WI38 (cell line): ENCODE data around the gene STK32A.
A peak's percentile ranks its signal among the peaks of the same experiment; 100 is the strongest.

Experiments used
- H3K4me3 ChIP-seq: 2 replicates; pipeline ENCODE4 v1.5.1; 2011; ENCODE audit warnings: low read depth, mild to moderate bottlenecking, control low read depth, low read length
- TF ChIP-seq, protein P1 (sequence below): IDR thresholded peaks from 2 replicates; pipeline ENCODE4 v1.5.1; 2012; ENCODE audit warnings: low read depth, mild to moderate bottlenecking, control low read depth, low read length

The STK32A gene

DNA sequence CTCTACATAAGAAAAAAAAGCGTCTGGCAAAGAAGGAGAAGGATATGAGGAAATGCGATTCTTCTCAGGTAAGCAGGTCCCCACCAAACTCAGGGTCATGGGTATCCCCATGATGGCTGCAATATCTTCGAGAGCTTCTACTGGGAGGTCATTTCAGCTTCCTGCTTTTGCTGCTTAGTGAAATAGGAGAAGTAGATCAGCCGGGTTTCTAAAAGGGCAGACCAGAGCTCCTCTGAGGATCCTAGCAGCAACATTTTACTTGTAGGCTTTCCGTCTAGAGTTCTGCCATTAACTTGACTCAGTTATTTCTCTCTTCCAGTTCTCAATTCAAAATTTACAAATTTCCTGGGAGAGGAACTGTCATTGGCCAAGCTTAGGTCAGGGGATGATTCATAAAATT is 140.3 kb downstream of the STK32A start:
- TF ChIP-seq, protein P1, sequence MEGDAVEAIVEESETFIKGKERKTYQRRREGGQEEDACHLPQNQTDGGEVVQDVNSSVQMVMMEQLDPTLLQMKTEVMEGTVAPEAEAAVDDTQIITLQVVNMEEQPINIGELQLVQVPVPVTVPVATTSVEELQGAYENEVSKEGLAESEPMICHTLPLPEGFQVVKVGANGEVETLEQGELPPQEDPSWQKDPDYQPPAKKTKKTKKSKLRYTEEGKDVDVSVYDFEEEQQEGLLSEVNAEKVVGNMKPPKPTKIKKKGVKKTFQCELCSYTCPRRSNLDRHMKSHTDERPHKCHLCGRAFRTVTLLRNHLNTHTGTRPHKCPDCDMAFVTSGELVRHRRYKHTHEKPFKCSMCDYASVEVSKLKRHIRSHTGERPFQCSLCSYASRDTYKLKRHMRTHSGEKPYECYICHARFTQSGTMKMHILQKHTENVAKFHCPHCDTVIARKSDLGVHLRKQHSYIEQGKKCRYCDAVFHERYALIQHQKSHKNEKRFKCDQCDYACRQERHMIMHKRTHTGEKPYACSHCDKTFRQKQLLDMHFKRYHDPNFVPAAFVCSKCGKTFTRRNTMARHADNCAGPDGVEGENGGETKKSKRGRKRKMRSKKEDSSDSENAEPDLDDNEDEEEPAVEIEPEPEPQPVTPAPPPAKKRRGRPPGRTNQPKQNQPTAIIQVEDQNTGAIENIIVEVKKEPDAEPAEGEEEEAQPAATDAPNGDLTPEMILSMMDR: no peak
- H3K4me3 ChIP-seq: no peak overlapping the region

DNA sequence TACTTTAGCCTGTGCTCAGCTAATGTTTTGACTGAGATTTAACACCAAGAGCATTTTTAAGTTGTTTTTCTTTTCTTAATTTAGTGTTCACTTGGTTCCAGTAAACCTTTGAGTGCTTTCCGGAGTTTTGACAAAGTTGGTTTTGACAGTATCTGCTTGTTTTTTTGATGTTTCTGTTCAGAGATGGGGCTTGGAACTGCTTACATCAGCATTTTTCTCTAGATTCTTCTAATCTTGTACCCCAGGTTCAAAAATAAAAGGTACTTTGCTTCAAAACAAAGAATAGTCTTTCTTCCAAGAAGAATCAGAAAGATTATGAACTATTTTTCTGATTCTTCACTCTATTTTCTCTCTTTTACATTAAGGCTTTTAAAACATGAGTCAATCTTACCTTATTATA is 142.9 kb downstream of the STK32A start:
- H3K4me3 ChIP-seq: no peak overlapping the region
- TF ChIP-seq, protein P1: no peak

DNA sequence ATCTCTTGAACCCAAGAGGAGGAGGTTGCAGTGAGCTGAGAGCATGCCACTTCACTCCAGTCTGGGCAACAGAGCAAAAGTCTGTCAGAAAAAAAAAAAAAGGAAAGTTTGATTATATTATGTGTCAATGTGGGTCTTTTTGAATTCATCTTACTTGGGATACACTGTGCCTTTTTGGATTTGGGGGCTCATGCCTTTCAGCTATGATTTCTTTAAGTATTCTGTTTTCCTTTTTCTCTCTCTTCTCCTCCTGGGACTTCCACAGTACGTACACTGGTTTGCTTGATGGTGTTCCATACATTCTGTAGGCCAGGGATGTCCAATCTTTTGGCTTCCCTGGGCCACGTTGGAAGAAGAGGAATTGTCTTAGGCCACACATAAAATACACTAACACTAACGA is 146.7 kb downstream of the STK32A start:
- H3K4me3 ChIP-seq: no peak overlapping the region
- TF ChIP-seq, protein P1: no peak

DNA sequence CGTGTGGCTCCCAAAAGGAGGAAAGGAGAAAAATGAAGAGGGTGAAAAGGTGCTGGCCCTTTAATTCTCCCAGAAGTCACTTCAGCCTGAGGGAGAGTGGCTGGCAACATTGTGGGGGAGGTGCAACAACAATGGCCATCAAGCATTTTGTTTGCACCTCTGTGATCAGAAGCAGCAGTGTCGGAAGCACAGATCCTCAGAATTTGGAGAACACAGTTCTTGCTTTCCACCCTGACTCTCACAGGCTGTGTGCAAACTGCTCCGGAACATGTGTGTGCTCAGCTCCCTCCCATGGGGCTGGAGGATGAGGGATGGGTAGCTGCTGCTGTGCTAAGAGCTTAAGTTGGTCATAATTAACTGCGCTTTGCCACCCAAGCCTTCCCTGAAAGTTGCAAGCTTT is 147.9 kb downstream of the STK32A start:
- peak overlapping the region; percentile 45 for H3K4me3 ChIP-seq
- TF ChIP-seq, protein P1: no peak

DNA sequence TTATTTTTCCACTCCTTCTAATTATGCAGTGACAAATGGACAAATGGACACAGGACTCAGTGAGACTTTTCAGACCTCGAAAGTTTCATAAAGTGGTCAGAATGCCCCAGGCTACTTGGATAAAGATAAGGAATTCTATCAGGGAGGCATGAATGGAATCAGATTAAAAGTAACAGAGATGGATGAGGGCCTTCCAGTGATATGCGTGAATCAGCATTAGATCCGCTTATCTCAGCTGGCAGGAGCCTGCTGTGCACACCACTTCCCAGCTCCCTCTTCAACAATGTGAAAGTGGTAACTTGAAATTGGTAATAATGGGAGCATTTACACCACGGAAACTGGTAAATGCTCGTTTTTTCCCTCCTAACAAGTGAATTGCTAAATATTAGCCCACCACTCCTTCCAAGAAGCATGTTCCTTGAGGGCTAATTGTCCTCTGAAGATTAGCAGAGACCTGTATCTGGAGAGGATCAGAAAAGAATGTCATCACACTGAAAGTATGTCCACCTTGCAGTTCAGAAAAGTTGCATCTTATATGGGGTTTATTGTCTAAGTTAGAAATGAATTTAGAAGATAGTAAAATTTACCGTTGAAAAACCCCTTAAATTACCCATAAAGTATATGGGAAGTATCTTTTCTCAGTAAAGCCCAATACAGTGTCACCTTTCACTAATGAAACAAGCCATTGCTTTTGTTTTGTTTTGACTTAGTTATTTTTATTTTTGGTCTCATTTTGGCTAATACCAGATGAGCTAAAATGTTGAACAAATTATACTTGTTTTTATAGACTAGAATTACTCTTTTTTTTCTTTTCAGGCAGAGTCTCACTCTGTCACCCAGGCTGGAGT is 149.7 kb downstream of the STK32A start:
- H3K4me3 ChIP-seq: no peak overlapping the region
- TF ChIP-seq, protein P1: no peak

DNA sequence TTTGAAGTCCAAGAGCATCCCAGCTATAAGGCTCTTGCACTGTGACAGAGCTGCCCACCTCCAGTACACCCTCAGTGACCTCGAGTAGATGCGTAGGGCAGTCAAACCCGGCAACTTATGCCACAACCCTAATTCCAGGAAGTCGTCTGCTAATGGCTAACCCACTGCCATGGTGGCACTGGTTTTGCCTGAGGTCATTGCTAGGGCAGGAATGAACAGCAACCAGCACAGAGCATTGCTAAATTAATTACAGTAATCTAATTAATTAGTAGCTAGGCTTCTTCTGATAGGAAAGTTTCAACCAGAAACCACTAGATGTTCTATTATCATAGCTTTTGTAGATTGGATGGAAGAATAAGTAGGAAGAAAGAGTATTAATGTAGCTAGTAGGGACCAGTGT is 152.3 kb downstream of the STK32A start:
- TF ChIP-seq, protein P1: no peak
- no peak overlapping the region for H3K4me3 ChIP-seq

DNA sequence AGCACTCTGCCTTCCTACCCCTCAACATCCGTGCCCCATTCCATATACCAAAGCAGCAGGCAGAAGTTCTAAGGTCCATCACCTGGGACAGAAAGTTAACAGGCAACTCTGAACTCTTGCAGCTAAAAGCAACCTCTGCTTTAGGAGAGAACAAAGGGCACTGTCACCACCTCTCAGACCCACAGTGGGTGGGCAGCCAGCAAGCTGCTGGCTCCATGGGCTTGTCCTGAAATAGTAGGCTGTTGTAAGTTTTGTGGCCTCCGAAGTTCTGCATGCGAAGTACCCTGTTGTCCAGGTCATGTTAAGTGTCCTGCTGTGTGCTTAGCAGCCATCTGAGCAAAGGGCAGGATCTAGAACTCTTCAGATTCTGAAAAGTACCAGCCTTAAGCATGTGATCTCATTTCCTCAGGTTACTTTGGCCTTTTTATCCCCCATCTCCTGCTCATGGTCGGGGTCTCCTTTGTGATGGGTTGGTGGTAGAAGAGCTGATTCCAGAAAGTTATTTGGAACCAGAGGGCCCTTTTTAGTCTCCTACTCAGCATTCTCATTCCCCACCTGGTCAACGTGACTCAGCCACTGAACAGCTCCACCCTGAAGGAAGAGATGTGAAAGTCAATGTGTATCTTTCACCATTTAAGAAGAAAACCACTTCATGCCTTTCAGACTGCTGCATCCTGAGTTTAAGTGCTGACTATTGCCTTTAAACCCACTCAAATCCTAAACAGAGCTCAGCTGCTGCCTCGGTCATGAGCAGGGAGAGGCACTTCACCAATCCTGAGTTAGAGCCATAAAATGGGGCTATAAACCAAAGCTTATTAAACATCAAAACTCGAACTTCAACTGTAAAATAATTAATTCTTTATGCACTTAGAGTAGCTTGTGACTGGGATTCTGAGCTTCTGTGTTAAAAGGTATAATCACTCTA is 153.6 kb downstream of the STK32A start:
- H3K4me3 ChIP-seq: no peak overlapping the region
- TF ChIP-seq, protein P1: no peak
